HUDEP-2 (cell line): Measurements from ENCODE around the gene MORC2.

Experiments
- DNase-seq, 76 experiments: peaks; one replicate each; lab custom pipeline; 2025; ENCODE audit not compliant: unreplicated experiment in 76 of 76; lab: John Stamatoyannopoulos, UW

MORC2 gene

DNA sequence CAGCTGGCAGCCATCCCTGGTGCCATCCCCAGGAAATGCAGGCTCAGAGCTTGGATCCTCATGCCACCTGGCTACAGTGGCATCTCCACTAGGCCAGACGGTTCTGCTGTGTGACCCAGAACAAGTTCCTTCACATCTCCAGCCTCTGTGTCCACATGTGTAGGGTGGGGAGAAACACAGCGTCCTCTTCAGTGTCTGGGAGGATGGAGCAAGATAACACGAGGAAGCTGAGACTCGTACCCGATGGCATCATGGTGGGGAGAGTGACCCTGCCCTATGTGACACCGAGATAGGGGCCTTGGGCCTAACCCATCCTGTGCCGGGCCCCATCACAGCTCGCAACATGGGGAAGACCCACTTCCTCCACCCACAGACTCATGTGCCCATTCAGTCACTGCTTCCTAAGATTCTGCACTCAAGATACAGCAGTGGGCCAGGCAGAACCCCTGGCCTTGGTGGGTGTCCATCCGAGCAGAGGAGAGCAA lies 78.5 kb downstream of the MORC2 start:
- DNase-seq: no peak

DNA sequence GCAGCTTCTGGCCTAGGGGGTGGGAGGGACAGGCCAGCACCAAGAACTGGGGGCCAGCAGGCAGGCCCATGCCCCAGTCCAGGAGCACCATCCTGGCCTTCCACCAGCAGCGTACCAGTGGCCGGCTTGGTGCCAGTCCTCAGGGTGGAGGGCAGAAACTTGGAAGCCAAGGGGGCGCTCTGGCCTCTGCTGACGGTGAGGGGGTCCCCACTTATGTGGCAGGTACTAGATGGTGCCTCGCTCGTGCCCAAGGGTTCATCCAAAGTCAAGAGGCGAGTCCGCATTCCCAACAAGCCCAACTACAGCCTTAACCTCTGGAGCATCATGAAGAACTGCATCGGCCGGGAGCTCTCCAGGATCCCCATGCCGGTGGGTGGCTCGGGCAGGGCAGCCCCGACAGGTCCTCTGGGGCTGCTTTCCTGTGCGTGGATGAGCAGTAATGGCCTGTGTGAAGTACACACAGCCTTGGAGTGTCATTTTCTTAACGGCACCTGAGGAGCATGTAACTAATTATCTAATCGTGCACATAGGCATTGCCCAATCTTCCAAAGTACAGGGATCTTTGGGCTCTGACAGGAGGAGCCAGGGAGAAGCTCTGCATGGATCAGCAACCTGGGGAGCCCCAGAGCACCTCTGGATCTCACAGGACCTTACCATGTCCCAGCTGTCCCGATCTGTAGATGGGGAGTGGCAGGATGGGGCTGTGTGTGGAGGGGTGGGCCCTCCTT lies 79.1 kb downstream of the MORC2 start:
- no peak for DNase-seq

DNA sequence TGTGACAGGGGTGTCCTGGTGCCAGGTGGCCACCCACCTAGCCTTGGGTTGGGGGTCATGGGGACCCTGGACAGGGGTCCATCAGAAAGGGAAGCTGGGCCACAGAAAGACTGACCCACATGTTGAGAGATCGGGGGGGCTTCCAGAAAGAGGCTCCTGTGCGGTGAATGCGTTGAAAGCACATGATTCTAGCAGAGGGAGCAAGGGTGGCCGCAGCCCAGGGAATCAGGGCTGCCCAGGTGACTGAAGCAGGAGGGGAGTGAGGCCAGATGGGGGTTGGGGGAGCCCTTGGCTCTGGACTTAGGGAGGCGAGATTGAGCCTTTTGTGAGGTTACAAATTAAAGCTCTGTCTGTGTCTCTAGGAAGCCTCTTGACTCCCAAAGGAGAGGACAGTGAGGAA lies 80.7 kb downstream of the MORC2 start:
- no peak for DNase-seq

DNA sequence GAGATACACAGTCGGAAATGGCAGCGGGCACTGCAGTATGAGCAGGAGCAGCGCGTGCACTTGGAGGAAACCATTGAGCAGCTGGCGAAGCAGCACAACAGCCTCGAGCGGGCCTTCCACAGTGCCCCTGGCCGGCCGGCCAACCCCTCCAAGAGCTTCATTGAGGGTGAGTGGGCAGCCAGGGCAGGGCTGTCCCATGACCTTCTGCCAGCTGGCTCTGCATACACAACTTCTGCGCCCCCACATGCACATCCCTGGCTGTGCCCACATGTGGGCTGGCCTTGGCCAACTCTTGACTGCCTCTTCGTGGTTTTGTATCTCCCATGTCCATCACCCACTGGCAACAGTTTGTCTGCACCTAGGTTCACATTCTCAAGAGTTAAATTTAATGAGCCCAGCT lies 81.1 kb downstream of the MORC2 start:
- DNase-seq: peak in 8 of 76 experiments; percentile 8 to 20 (median 13)

DNA sequence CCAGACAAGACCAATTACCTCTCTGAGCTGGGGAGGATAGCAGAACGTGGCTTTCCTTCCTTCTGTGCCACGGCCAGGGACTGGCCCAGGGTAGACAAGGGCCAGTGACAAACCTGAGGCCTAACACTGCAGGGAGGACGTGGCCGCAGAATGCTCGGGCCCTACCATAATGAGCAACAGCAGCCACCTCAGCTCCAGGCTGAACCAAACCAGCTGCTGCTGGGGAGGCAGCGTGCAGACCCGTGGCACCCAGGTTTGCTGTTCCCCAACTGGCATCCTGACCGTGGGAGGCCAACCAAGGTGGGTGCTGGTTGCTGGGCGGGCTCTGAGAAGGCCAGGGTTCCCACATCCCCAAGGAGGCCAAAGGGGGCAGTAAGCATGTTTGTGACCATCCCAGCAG lies 83.0 kb downstream of the MORC2 start:
- DNase-seq: no peak

DNA sequence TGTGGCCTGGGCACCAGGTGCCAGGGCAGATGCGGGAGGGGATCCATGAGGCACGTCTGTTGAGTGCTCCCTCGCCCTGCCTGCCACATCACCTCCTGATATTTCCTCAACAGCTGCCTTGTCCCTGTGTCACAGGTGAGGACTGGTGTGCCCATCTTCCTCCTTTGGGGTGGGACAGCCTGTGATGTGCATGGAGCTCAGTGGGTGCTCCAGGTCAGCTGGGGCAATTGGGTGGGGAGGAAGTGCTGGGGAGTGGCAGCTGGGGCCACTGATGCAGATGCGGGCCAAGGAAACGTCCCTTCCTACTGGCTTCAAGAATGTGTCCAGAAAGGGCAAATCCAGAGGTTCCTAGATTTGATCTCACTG lies 83.6 kb downstream of the MORC2 start:
- DNase-seq: no peak

DNA sequence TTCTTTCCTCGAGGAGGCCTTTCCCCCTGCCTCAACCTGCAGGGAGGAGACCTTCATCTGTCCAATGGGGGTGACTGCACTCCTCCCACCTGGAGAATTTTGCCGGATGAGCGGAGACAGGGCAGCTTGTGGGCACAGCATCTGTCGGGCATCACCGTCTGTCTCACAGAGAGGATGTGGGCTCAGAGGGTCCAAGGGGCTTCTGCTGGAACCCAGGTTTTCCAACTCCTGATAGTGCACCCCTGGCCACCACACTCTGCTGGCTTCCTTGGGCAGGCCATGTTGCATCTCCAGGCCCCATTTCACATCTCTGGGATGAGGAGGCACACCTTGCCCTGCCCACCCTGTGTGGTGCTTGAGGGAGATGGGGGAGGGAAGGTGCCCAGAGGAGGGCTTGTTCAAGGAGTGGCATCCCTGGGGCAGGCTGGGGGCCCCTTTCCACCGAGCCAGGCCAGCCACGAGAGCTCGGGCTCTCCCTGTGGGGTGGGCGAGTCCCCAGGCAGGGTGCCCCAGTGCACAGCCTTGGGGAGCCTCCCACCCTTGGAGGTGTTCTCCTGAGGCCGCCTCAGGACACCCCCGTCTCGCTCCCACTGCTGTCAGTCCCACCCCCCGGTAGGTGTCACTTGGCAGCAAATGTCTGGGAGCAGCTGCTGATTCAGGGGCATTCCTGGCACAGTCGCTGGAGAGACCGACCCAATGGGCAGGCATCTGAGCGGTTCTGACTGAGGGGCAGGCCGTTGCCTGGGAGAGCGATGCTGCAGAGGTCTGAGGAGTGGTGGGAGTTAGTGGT lies 84.2 kb downstream of the MORC2 start:
- DNase-seq: no peak

DNA sequence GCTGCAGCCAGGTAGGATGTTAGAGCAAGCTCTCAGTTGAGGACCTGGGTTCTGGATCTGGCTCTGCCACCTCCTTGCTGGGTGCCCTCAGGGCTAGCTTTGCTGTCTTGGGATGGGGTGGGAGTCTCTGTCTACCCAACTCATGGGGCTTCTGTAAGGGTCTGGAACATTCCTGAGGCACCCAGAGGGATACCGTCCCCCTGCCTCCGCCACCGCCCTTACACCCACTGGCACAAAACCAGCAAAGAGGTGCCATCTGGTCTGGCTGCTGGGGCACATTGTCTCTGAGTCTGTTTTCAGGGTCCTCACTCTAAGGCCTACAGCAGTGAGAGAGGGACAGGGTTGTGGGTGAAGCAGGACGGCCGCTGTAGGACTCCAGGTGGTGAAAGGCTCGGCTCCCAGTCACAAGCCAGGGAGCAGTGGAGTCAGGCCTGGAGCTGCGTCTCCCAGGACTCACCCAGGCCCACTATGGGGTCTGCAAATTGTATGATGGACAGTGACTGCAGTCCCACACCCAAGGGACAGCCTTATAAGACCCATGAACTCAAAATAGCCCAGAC lies 84.9 kb downstream of the MORC2 start:
- DNase-seq: no peak

DNA sequence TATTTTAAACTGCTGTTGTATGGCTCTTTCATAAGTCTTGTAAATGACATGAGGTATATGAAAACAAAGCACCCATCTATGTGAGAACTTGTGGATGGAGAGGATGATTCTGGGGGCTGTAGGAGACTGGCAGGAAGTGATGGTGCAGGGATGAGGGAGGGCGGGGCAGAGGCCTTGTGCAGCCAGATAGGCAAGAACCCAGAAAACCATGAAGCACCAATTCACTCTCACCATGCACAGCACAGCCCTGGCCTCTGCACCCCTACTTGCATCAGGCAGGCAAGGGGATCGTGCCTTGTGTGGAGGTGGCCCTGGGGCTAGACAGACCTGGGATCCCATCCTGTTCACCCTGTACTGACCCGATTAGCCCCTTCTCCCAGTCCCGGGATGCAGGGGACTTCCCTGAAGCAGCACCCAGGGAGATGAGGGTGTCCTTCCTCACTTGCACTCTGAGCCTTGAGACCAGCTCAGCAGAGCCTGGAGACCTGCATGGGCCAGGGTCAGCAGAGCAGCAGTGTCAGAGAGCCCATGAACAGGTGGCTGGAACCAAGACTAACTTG lies 85.5 kb downstream of the MORC2 start:
- DNase-seq: peak in 61 of 76 experiments; percentile 6 to 77 (median 47)

DNA sequence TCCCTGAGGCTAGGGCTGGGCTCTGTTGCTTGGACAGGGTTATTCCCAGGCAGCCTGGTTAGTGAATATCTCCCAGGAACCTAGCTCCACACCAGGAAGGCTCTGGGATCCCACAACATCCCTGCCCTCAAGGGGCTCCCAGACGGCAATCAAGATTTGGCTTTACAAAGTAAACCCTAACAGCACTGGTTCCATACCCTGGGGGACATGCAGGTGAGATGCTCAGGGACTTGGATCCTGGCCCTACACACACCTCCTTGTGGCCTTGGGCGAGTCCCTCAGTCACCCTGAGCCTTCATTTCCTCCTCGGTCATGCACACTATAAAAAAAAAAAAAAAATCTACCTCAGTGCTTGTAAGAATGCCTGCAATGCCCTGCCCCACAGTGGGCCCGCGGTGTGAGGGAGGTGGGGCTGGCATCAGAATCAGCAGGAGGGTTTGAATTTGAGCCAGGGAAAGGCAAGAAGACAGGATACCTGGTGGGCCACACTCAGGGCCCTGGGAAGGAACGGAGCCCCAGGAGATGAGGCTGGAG lies 86.3 kb downstream of the MORC2 start:
- peak in 8 of 76 experiments; percentile 8 to 38 (median 21) for DNase-seq

DNA sequence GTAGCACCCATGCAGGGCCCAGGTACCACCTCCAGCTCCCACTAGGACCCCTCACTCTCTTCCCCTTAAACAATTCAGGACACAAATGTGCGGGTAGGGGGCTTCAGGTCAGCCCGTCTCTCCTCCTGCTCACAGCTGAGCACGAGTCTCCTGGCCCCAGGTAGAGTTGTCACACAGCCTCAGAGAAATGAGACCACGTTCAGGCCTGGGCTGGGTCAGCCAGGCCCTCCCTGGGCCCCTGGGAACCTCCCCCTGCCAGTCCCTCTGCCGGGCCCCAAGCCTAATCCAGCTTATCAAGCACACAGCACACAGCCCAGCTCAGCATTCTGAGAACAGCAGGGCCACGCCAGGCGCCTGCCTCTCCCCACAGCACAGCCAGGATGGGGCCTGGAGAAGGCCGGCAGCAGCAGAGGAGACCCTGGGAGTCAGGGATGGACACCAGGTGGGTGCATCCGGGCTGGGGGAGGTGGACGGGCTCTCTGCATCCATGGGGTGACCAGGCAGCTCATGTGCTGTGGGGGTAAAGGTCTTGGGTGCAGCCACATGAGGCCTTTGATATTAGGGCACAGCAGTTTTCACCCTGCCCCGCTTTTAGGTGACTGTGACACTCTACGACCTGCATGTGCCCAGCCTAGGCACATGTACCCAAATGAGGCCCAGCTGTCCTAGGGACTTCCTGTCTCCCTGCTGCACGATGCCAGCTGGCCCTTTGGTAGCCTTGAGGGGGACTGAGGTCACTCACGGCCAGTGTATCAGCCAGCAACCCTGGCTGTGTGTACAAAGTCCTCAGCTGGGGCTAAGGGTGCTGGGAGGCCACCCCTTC lies 87.0 kb downstream of the MORC2 start:
- peak in 74 of 76 experiments; percentile 43 to 94 (median 86) for DNase-seq

DNA sequence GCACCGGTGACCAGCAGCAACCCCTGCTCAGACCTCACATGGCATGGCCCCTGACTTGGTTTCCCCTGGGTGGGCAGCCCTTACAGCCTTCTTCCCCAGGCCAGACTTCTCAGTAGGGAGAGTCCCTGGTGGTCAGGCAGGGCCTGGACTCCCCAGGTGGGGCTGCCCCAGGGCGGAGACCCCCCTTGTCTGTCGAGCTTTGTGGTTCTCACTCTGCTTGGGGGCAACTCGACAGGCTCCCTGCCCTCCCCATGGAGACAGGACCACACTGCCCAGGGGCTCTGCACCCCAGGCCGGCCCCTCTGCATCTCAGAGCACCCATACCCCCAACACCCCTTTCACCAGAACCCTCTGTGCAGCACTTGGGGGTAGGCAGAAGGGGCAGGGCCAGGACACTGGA lies 87.7 kb downstream of the MORC2 start:
- no peak for DNase-seq

DNA sequence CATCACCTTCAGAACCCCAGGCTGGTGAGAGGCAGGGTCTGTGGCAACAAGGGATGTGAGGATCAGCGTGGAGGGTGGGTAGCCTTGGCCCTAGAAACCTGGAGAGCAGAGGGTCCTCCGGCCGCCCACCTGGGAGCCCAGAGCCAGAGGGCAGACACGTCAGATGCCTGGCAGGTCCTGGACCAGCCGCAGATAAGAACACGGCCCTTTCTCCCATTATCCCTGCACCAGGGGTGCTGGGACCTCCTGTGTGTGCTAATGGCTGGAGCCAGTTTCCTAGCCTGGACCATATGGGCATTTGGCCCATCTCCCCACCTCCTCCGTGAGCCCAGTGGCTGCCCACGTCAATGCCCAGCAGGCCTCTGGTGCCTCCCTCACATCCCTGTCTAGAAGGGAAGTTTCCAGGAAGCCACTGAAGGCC lies 88.4 kb downstream of the MORC2 start:
- DNase-seq: no peak

DNA sequence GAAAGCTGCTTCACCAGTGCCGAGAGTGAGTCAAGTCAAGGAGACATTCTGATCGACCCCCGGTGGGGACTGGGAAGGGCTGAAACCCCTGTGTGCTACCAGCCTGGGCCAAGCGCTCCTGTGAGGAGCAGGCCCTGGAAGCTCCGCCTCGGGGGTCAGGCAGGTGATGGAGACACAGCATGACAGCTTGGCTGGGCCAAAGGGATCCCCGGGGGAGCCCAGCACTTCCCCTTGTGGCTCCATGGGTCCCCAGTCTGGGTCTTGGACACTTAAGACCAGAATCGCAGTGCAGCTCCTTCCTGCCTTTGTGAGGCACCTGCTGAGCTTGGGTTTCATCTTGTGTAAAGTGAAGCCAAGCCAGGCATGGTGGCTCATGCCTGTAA lies 89.2 kb downstream of the MORC2 start:
- no peak for DNase-seq

DNA sequence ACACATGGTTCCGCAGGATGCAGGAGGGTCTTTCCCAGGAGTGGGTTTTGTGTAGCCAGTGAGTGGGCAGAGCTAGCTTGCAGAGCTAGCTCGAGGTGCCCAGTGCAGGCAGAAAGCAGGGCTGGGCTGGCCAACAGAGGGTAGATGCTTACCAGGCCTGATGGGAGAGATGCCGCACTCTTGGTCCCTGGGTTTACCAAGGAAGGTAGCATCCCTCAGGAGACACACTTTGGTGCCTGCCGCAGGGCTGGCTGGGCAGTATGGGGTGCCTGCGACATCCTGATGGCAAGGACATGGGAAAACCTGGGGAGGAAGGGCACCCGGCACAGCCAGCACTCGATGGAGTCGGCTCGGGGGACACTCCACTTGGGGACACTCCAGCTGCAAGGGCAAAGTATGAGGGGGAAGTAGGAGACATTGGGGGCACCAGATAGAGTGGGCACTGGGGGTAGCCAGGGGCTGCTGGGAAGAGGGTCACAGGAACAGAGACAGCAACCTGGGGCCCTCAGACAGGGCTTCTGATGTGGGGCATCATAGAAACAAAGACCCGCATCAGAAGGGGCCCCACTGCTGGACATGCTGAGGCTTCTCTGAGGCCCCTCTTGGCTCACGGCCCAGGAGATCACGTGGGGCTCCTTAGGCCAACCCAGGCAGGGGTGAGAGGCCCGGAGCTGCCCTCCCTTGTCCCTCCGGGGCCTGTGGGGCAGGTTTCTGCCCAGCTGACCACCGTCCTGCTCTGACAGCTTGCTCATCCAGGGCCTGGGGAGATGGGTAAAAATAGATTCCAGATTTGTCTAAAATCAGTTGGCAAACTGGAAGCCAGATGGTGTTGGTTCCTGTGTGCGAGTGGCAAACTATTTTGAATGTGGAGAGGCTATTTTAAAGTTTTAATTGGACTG lies 89.8 kb downstream of the MORC2 start:
- DNase-seq: peak in 3 of 76 experiments; percentile 23 to 36 (median 35)

DNA sequence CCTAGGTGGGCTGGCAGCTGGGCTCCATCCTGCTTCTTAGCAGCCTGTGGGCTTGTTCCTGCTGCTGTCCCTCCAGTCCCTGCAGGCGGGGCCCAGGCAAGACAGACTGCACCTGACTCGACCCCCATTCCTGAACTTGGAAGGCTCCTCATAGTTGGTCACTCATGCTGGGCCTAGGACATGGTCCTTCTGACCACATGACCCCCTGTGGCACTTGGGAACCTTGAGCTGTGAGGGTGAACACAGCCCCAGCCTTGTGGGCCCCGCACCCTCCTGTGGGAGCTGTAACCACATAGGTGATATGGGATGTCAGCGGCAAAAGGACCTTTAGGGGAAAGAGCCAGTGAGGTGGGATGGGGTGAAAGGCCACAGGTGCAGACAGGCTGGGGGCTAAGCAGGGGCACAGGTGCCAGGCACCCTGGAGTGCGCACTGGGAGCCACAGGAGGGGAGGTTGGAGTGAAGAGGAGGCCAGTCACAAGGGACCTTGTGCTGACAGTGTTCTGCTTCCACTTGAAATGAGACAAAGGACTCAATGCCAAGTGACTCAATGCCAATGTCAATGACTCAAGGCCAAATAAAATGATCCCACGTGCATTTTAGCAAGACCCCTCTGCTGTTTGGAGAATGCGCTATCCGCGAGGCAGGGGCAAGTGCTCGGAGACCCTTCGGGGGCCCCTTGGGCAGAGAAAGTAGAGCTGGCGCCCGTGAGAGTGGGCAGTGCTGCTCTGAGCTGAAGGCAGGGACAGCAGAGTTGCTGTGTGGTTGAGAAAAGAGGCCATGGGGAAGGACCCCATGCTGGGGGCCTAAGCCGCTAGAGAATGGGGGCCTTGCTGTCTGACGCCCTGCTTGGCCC lies 90.7 kb downstream of the MORC2 start:
- DNase-seq: no peak

DNA sequence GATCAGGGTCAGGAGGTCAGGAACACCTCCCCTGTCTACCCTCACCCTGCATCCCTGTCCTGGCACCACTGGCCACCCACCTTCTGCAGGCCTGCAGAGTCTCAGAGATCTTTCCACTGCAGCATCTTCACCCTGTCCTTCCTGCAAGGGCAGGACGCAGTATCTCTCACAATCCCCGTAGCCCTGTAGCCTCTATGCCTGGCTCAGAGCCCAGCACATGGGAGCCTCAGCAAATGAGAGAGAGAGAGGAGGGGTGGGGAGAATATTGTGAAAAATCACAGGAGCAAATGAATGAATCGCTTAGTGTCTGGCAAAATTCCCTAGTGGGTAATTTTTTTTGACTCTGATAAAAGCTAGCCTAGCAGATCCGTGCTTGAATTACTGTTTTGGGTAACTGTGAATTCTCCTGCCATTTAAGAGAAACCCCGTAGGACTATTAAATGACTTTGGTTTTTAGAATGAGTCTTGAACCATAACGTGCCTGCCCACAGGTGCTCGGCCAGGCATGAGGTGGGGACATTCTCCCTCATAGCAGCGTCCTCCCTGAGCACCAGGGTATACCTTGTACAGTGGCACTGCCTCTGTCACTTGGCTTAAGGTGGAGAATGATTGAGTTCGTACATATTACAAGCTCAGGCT lies 91.5 kb downstream of the MORC2 start:
- DNase-seq: peak in 70 of 76 experiments; percentile 9 to 80 (median 54)

DNA sequence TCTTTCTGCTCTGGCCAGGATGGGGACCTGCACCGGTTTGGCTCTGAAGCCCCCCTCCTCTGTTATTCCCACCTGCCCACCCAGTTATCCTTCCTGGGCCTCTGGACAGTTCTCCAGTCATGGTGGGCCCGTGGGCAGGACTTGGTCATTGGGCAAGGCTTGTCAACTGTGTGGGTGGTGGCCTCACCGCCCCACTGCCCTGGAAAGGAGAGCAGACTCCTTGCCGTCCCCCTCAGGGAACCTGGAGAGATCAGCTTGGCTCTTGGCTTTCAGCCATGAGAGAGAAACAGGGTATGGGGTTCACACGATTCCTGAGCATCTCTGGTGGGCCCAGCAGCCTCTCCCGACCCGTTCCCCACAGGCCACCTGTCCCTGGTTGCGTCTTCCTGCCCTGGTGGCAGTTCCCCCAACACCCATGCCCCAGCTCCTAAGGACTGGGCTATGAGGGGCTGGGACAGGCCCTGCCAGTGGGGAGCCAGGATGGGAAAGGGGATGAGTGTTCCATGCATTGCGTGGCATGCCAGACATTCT lies 92.3 kb downstream of the MORC2 start:
- no peak for DNase-seq
